MV-4-11 (cell line): Measurements from ENCODE around the gene PIEZO2.
A peak's percentile ranks its signal among the peaks of the same experiment; 100 is the strongest.

Source experiments
- DNase-seq: peaks from one replicate; lab custom pipeline; 2025; lab: John Stamatoyannopoulos, UW

The PIEZO2 gene

GRCh38 chr18:11064727-11065460, 84.5 kb downstream of the PIEZO2 start:
- no peak for DNase-seq

DNA sequence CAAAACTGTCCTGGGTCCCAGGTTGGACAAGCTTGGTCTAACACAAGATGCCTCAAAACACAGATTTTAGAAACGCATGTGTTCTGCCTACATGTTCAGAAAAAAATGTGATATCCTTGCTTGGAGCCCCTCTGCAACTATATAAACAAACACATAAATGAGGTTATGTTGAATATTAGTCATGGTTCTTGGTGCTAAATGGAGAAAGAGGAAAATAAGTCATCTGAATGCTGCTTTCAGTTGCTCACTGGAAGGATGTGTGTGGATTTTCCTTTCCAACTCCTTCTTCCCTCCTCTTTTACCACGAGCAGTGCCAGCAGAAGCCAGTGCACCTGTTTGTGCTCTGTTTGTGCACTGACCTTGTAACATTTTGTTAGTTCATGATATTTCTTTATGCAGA, 85.3 kb downstream of the PIEZO2 start:
- DNase-seq: no peak

GRCh38 chr18:11055721-11056120, 93.6 kb downstream of the PIEZO2 start:
- no peak for DNase-seq

- DNase-seq: no peak
Measured at GRCh38 chr18:11054497-11054896, 94.9 kb downstream of the PIEZO2 start.

DNA sequence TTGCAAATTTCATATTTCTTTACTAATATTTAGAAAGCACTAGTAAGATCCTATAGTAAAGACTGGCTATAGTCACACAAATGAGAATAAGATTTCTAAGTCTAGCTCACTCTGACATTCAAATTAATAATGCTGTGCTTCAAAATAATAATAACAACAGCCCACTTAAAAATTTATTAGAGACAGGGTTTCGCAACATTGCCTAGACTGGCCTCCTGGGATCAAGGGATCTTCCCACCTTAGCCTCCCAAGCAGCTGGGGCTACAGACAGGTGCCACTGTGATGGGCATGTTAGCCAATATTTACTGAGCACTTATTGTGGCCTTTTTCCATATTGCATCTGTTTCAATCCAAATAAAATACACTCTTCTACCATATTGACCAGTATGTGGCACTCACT, 96.1 kb downstream of the PIEZO2 start:
- DNase-seq: no peak

DNA sequence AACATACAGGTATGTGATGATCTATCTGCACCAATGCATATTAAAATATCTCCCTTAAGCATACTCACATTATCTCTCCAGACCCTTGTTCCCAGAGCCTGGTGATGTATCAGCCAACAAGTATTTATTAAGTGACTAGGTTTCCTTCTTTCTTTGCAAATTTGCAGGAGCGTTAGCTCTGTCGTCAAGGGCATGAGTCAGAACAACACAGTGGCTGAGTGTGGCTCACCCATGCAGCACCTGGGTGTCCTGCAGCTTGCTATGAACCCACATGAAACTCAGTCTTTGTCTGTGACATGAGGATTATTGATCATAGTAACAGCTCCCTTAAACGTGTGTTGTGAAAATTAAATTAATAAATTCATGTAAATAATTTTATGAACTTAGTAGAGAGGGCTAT, 96.6 kb downstream of the PIEZO2 start:
- no peak for DNase-seq

DNA sequence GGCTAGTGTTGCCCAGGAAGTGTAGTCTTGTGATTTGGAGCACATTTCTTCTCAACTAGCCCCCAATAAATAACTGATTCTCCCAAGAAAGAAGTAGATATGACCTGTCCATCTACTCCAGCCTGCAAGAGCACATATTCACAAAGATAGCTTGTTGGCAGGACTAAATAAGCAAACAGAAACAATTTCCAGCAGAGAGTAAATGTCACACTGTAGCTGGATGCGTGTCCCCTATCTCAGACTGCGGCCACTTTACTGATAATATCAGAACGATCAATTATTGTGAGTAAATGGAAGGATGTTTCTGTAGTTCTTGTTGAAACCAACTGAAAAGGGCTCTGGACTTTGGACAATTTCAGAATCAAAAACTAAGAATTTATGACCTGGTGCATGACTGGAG, 97.9 kb downstream of the PIEZO2 start:
- no peak for DNase-seq

DNA sequence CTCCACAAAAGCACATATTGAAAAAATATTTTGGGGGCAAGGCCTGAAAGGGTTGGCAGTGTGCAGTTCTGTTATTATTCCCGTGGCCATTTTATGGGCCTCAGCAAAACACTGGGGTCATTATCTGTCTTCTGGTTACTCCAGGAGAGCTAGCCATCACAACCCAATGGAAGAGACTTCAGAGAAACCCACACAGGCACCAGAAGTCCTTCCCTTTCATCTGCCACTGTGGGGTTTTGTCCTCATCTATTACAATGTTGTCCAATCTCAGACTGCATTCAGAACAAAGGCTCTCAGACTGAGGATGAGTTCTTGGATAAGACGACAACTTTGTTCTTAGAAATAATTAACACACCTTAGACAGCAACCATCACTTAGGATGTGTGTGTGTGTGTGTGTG, 98.4 kb downstream of the PIEZO2 start:
- DNase-seq: no peak

DNA sequence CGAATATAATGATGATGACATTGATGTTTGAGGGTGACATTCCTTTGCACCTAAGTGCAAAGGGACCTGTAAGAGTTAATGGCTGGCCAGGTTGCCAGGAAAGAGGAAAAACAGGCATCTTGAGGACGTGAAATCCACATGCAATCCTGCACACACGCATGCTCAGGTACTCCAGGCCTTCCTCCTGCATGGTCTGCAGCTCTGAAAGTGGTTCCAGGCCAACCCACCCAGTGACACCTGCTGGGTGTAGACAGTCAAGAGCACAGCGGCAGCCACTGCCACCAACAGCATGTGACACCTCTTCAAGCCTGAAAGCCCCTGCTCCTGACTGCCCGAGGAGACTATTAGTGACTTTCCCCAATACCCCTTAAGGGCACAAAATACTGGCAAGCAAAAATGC, 101.6 kb downstream of the PIEZO2 start:
- DNase-seq: no peak

GRCh38 chr18:11047156-11047555, 102.2 kb downstream of the PIEZO2 start:
- DNase-seq: no peak

DNA sequence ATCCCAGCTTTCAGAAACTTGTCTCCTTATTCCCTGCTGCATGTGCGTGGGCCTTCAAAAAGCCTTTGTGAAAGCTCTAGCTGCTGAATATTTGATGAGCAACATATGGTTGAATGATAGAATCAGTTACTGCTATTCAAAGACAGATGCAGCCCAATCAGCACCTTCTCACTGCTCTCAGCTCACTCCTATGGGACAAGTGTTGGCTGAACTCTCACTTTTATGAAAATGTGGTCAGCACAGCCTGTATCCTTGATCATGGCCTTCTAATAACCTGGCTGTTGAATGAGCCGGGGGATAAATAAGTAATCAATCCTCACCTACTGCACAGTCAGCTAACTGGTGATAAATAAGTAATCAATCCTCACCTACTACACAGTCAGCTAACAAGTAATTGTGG, 103.2 kb downstream of the PIEZO2 start:
- DNase-seq: no peak

DNA sequence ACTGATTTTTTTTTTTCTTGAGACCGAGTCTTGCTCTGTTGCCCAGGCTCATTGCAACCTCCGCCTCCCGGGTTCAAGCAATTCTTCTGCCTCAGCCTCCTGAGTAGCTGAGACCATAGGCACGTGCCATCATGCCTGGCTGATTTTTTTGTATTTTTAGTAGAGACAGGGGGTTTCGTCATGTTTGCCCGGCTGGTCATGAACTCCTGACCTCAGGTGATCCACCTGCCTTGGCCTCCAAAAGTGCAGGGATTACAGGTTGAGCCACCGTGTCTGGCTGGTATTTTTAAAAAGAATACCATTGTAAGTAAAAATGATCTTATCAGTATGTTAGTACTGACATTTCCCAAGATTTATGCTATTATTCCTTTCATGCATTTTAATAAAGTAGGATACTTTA, 105.7 kb downstream of the PIEZO2 start:
- no peak for DNase-seq

DNA sequence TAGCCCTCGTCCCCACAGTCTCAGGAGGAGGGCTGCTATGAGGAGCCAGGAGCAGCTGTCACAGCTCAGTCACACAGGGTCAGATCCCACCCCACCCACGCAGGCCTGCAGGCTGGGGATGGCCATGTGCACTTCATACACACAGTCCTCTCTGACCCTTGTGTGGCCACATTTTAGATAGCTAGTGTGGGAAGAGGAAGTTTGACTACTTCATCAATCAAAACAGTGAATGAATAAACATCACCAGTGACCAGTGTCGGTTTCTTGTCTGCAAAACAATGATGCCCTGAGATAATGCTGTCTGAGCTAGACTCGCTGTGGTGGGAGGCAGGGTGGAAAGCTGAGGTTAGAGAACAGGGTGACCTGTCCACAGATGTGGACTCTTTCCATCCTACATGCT, 107.1 kb downstream of the PIEZO2 start:
- no peak for DNase-seq

GRCh38 chr18:11040823-11041656, 108.3 kb downstream of the PIEZO2 start:
- peak; percentile 16 for DNase-seq

DNA sequence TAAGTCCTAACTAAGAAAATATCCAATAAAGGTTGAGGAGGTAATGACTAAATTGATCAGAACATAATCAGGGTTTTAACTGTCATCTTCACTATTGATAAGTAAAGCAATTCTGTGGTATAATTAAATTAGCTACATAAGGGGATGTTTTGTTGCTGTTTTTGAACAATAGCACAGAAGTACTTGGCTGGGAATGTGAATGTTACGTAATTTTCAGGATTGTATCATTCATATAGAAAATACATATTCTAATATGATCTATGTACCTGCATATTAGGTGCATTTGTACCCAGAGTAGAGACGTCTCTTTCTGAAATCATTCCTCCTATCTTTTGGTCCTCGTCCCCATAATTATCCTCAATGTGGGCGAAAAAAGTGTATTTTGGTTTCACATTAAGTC, 109.0 kb downstream of the PIEZO2 start:
- no peak for DNase-seq

- no peak for DNase-seq
Measured at GRCh38 chr18:11037533-11038240, 111.7 kb downstream of the PIEZO2 start.

- DNase-seq: no peak
Measured at GRCh38 chr18:11035814-11036495, 113.4 kb downstream of the PIEZO2 start.

DNA sequence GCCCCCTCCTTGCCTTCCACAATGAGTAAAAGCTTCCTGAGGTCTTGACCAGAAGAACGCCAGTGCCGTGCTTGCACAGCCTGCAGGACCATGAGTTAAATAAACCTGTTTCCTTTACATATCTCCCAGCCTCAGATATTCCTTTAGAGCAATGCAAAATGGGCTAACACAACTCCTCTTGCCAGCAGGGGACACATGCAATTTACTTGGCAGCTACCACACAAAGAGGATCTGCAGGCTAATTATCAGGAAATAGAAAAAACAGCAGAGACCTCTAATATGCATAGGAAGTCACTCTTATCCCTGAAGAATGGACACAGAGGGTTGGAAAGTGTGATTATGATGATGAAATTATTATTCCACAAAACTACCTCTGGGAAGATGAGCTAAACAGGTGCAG, 114.0 kb downstream of the PIEZO2 start:
- no peak for DNase-seq

DNA sequence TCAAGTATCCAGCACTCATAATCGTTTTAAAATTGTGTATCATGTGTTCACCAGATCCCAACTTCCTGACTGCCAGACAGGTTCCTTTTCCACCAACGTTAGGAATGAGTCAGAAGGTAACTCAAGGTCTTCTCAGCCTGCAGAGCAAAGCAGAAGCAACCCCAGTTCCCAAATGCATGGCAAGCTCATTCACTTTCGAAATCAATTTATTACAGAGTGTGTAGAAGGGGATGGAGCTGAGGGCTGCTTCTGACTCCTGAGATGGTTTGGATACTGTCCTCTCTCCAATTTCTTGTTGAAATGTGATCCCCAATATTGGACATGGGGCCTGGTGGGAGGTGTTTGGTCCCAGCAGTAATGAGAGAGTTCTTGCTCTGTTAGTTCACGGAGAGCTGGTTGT, 114.5 kb downstream of the PIEZO2 start:
- peak; percentile 74 for DNase-seq

GRCh38 chr18:11033503-11033902, 115.9 kb downstream of the PIEZO2 start:
- DNase-seq: no peak

DNA sequence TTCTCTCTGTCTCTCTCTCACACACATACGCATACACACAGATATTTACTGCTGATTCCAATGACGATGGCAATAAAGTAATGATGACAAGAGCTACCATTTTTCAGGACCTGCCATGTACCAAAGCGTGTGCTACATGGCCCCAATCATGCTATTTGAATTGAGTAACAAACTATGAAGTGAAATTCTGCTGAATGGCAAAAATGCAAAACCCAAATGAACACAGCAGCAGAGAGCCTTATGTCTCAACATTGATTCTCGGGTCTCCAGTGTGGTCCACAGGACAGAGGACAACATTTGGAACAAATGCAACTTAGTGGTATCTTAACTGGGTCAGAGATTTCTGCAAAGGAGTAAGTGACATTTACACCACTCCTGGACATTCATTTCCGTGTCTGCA, 117.4 kb downstream of the PIEZO2 start:
- no peak for DNase-seq

GRCh38 chr18:11029021-11029420, 120.3 kb downstream of the PIEZO2 start:
- DNase-seq: no peak
